ENCODE measurements around the gene ARHGAP20. TPM values are rescaled to one million over a fixed set of nuclear protein-coding genes. Genes with fewer than 3 reads are reported as not detected.

ARHGAP20 gene, protein sequence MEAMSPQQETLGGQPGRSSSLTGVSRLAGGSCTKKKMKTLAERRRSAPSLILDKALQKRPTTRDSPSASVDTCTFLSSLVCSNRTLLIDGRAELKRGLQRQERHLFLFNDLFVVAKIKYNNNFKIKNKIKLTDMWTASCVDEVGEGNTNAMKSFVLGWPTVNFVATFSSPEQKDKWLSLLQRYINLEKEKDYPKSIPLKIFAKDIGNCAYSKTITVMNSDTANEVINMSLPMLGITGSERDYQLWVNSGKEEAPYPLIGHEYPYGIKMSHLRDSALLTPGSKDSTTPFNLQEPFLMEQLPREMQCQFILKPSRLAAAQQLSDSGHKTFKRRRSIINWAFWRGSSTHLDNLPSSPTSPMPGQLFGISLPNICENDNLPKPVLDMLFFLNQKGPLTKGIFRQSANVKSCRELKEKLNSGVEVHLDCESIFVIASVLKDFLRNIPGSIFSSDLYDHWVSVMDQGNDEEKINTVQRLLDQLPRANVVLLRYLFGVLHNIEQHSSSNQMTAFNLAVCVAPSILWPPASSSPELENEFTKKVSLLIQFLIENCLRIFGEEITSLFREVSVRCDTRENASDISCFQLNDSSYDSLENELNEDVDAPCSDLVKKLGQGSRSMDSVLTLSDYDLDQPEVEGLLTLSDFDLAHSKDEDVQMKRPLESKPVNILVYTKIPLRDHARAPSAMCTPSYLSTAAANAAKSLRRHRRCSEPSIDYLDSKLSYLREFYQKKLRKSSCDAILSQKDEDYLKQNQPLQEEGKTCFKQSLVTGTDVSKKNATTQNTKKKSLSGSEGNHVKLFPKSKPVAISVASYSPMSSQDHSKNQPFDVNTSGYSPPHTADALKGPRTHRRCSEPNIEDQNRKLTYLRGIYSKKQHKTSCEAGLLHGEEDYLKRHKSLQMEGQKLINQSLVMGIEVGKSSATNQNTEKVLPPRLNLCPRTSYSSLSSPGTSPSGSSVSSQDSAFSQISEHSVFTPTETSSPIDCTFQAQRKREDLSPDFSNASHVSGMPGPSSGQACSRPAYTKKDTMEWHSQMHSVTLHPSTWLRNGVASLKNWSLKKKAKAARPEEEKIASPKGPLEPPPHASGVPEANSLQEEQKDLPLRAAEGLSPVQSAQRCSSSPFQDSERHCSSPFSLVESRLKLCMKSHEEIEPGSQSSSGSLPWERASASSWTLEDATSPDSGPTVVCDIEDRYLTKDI
- 53.8 TPM for total RNA-seq

DNA sequence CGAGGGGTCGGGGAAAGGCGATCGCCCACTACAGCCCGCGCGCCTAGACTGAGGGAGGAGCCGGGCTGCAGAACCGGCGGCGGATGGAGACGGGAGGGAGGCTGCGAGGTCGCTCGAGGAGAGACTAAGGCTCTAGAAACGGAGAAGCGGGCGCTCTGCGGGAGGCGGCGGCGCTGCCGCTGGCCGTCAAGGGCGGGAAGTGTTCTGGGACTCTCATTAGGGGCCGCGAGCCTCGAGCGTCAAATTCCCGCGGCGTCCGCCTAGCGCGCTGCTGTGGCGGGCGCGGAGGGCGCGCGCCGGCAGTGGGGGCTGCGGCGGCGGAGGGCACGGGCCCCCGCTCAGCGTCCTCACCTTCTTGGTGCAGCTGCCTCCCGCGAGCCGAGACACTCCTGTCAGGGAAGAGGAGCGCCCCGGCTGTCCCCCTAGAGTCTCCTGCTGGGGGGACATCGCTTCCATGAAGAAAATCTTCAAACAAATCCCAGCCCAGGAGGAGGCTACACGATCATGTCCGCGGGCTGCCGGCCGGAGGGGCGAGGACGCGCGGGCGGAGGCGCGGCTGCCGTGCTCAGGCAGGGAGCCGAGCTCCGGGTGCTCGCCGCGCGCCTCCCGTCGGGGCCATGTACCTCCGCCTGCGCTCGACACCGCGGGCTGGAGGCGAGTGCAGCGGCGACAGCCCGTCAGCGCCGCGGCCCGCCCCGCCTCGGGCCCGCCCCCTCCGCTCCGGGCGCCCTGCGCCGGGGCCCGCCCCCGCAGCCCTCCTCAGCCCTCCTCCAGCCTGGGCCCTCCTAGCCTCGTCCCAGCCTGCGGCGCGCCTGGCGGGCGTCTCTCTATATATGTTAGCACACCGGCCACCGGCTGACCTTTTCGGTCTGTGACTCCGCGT is at the start of gene ARHGAP20:
ARHGAP20 (minus strand) TSS at position 662 of the 883 bp plus-strand sequence; CDS start at position 456, 206 bp downstream.

